Panc1 (cell line): ENCODE measurements around the gene OSBPL9. TPM values are rescaled to one million over a fixed set of nuclear protein-coding genes. Genes with fewer than 3 reads are reported as not detected.

Source experiments
- ATAC-seq: fragments of 200-7000 bp; cut with Tn5 transposase; 2 replicates; pipeline ENCODE4 v1.9.1; 2020; ENCODE audit warnings: mild to moderate bottlenecking, moderate library complexity
- BruUV-seq: library from RNA; stranded (reverse); fragments of 400-500 nt; replicated peaks from 2 replicates; lab custom pipeline; 2021; lab: Mats Ljungman, UMichigan
- CTCF ChIA-PET: fragments of 300-600 bp; sonication (Branson Sonifier 250); formaldehyde crosslinking; loops from one replicate; lab custom pipeline; 2022; ENCODE audit warnings: antibody characterized with exemption; lab: Charles Lee
- POLR2A ChIA-PET: fragments of 300-600 bp; sonication (Branson Sonifier 250); formaldehyde crosslinking; loops from one replicate; lab custom pipeline; 2022; ENCODE audit warnings: antibody characterized with exemption; lab: Charles Lee
- DNase-seq: peaks from one replicate; pipeline ENCODE4 v3.0.0-alpha.2; 2010; ENCODE audit warnings: low read depth, low spot score
- H3K27ac ChIP-seq: 2 replicates; pipeline ENCODE4 v1.5.1; 2011; ENCODE audit warnings: mild to moderate bottlenecking, low read length, inconsistent platforms
- H3K27me3 ChIP-seq: fragments of 200-500 bp; sonication (Bioruptor generic); 2 replicates; pipeline ENCODE4 v1.6.0; 2014; ENCODE audit warnings: low read length, inconsistent platforms; ENCODE audit not compliant: control insufficient read depth, insufficient read depth
- H3K36me3 ChIP-seq: fragments of 200-500 bp; sonication (Bioruptor generic); 2 replicates; pipeline ENCODE4 v1.5.1; 2014; ENCODE audit warnings: inconsistent platforms, mild to moderate bottlenecking, low read length, moderate library complexity; ENCODE audit not compliant: control insufficient read depth, insufficient read depth
- H3K4me1 ChIP-seq: 2 replicates; pipeline ENCODE4 v1.5.1; 2011; ENCODE audit warnings: inconsistent platforms, mild to moderate bottlenecking, low read length, moderate library complexity; ENCODE audit not compliant: control insufficient read depth, insufficient read depth
- H3K4me3 ChIP-seq, 2 experiments: 2 replicates each; pipeline ENCODE4 v1.5.1; 2011 to 2012; ENCODE audit warnings: low read depth in 2 of 2, low read length in 2 of 2, mild to moderate bottlenecking in 2 of 2, inconsistent platforms in 1 of 2, moderate library complexity in 1 of 2
- H3K9me3 ChIP-seq: fragments of 200-500 bp; sonication (Bioruptor generic); 2 replicates; pipeline ENCODE4 v1.5.1; 2014; ENCODE audit warnings: low read depth, mild to moderate bottlenecking, inconsistent platforms, low read length, moderate library complexity; ENCODE audit not compliant: control insufficient read depth, insufficient read depth
- POLR2AphosphoS5 ChIP-seq: IDR thresholded peaks from 2 replicates; pipeline ENCODE4 v1.6.1; 2012; ENCODE audit warnings: mild to moderate bottlenecking, low read depth, low read length, moderate library complexity
- SIN3A ChIP-seq: IDR thresholded peaks from 2 replicates; pipeline ENCODE4 v1.6.1; 2012; ENCODE audit warnings: low read depth, mild to moderate bottlenecking, low read length, moderate library complexity, borderline replicate concordance; ENCODE audit not compliant: insufficient read depth
- TCF7L2 ChIP-seq: IDR thresholded peaks from 2 replicates; pipeline ENCODE4 v1.6.1; 2011; ENCODE audit warnings: mild to moderate bottlenecking, low read depth, low read length, inconsistent platforms
- in situ Hi-C: cut with HindIII; loops from 2 replicates; pipeline ENCODE4 v1.10.0; 2016; ENCODE audit warnings: low sequenced_read_pairs, low pct_unique_long_range_greater_than_20kb
- intact Hi-C: fragments of 100-400 bp; cut with micrococcal nuclease; formaldehyde crosslinking; loops from one replicate; pipeline ENCODE4 v1.10.0; 2022; ENCODE audit not compliant: unreplicated experiment
- total RNA-seq: library from RNA; stranded (reverse); gene quantifications from one replicate; pipeline ENCODE4 v1.2.1, GENCODE V29; 2021; ENCODE audit not compliant: unreplicated experiment
- TF ChIP-seq, protein P1 (sequence below): fragments of 450-650 bp; IDR thresholded peaks from 2 replicates; pipeline ENCODE4 v1.5.1; 2017; ENCODE audit warnings: mild to moderate bottlenecking
- TF ChIP-seq, protein P2 (sequence below), 2 experiments: IDR thresholded peaks; 2 replicates each; pipeline ENCODE4 v1.6.1; 2011 to 2012; ENCODE audit warnings: low read depth in 2 of 2, control low read depth in 1 of 2, low read length in 1 of 2, mild to moderate bottlenecking in 1 of 2, moderate library complexity in 1 of 2; ENCODE audit not compliant: insufficient read depth in 1 of 2

Gene OSBPL9
- total RNA-seq, 1 experiment from 2014 or later = 85.5 TPM

DNA sequence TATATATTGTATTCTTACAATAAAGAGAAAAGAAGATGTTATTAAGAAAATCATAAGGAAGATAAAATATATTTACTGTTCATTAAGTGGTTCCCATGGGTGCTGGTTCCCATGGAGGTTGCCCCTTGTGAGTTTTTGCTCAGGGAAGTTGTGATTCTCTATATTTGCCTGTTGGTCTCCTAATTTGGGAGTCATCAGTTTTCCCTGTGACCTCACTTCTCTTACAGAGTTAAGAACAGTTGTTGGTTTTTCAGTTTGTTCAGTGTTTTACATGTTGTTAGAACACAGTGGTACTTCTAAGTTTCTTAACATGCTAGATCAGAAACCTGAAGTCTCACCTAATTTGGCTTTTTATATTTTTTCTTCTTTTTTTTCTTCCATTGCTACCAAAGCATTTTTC lies 109.2 kb downstream of the OSBPL9 start:
- BruUV-seq = no TSS peak
- H3K27ac ChIP-seq = no peak overlapping the region
- H3K4me3 ChIP-seq = no peak overlapping the region
- in situ Hi-C loops (no loop called here), intact Hi-C loops (no loop called here)
- H3K4me1 ChIP-seq = peaks cover 14% of the 10 kb centered on the region
- no peaks in the 10 kb centered on the region; the same call in 1 of the 2 replicates for H3K36me3 ChIP-seq
- ChIA-PET POLR2A (no interaction called here), CTCF (no interaction called here)
- ATAC-seq (no peak), DNase-seq (no peak)
- H3K27me3 ChIP-seq = no peaks in the 10 kb centered on the region
- no peak for TF ChIP-seq TCF7L2
- TF ChIP-seq, protein P1, sequence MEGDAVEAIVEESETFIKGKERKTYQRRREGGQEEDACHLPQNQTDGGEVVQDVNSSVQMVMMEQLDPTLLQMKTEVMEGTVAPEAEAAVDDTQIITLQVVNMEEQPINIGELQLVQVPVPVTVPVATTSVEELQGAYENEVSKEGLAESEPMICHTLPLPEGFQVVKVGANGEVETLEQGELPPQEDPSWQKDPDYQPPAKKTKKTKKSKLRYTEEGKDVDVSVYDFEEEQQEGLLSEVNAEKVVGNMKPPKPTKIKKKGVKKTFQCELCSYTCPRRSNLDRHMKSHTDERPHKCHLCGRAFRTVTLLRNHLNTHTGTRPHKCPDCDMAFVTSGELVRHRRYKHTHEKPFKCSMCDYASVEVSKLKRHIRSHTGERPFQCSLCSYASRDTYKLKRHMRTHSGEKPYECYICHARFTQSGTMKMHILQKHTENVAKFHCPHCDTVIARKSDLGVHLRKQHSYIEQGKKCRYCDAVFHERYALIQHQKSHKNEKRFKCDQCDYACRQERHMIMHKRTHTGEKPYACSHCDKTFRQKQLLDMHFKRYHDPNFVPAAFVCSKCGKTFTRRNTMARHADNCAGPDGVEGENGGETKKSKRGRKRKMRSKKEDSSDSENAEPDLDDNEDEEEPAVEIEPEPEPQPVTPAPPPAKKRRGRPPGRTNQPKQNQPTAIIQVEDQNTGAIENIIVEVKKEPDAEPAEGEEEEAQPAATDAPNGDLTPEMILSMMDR = no peak
- no peaks in the 10 kb centered on the region for H3K9me3 ChIP-seq

DNA sequence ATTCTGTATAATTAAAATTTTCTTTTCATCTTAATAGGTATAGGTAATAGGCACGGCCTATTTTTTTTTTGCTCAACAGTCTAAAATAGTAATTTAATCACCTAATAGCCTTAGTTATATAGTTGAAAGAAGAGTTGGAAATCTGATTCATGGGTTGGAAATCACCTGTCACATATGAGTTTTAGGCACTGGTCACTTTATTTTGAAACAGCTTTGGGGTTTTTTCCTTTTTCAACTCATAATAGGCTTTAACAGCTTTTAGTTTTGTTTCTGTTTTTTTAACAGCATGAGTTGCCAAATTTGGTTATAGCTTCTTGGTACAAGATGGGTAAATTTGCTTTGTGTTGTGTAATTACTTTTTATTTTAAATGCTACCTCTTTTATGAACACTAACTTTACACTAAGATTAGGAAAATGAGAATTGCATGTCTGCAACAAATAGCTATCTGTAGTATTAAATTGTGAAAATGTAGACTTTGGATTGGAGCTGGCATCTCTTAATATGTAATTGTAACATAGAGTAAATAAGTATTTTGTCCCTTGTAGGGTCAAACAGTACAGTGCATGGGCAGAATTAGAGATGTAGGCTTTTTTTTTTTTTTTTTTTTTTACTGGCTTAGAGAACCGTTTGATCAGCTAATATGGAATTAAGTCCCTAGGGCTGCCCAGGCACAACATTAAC lies 109.8 kb downstream of the OSBPL9 start:
- Histone ChIP-seq H3K27ac (no peak overlapping the region), H3K4me1 (peaks cover 15% of the 10 kb centered on the region), H3K36me3 (no peaks in the 10 kb centered on the region; the same call in 1 of the 2 replicates), H3K27me3 (no peaks in the 10 kb centered on the region), H3K9me3 (no peaks in the 10 kb centered on the region), H3K4me3 (no peak overlapping the region)
- BruUV-seq = no TSS peak
- no peak for ATAC-seq
- no peak for DNase-seq
- TF ChIP-seq, protein P2, sequence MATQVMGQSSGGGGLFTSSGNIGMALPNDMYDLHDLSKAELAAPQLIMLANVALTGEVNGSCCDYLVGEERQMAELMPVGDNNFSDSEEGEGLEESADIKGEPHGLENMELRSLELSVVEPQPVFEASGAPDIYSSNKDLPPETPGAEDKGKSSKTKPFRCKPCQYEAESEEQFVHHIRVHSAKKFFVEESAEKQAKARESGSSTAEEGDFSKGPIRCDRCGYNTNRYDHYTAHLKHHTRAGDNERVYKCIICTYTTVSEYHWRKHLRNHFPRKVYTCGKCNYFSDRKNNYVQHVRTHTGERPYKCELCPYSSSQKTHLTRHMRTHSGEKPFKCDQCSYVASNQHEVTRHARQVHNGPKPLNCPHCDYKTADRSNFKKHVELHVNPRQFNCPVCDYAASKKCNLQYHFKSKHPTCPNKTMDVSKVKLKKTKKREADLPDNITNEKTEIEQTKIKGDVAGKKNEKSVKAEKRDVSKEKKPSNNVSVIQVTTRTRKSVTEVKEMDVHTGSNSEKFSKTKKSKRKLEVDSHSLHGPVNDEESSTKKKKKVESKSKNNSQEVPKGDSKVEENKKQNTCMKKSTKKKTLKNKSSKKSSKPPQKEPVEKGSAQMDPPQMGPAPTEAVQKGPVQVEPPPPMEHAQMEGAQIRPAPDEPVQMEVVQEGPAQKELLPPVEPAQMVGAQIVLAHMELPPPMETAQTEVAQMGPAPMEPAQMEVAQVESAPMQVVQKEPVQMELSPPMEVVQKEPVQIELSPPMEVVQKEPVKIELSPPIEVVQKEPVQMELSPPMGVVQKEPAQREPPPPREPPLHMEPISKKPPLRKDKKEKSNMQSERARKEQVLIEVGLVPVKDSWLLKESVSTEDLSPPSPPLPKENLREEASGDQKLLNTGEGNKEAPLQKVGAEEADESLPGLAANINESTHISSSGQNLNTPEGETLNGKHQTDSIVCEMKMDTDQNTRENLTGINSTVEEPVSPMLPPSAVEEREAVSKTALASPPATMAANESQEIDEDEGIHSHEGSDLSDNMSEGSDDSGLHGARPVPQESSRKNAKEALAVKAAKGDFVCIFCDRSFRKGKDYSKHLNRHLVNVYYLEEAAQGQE (IDR thresholded peaks at IDR 0.05; ENCODE audit: insufficient read depth in 1 of 2, low read depth in 2 of 2, low read length in 1 of 2) = no peak
- TF ChIP-seq SIN3A (no peak), POLR2AphosphoS5 (no peak), TCF7L2 (no peak)
- TF ChIP-seq, protein P1 = no peak
- CTCF ChIA-PET = interaction anchor here (0.7 kb wide), 1 partner anchor 23 kb away, joined by 6 read pairs; no protein-coding TSS in a partner anchor
- in situ Hi-C loops (no loop called here), intact Hi-C loops (no loop called here)
- POLR2A ChIA-PET = no interaction called here
